Stimulated activated CD8-positive, alpha-beta memory T cell treated with anti-CD3 and anti-CD28 coated beads, Interleukin-7, amount 100 ng/mL, for 4 hours (primary cell): ENCODE data around the gene CHRND.

Experiments used
- DNase-seq, 2 donors: peaks; one replicate each; pipeline ENCODE4 v3.0.0-alpha.2; 2020; ENCODE audit warnings: low read depth in 2 of 2

Gene CHRND

DNA sequence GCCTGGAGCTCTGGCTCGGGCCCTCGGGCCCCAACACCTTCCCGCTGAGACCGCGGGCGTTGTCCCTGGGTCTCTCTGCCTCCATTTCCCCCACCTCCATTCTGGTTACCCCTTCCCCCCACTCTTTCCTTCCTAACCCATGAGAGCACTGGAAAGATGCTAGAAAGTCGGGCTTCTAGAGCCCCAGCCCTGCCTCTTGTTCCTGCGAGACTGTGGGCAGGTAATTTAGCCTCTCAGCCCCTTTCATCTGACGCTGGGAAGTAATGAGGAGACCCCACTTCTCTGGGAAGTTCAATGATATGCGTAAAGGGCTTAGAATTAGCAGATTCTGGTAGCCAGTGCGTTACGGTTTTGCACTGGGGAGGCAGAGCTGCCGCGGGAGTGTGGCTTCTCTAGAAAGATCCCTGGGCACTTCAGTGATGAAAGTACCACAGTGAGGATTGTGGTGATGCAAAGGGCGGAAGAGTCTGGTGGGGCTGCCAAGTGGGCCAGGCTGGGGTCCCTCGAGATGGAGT is 22.1 kb upstream of the CHRND start:
- no peak for DNase-seq

DNA sequence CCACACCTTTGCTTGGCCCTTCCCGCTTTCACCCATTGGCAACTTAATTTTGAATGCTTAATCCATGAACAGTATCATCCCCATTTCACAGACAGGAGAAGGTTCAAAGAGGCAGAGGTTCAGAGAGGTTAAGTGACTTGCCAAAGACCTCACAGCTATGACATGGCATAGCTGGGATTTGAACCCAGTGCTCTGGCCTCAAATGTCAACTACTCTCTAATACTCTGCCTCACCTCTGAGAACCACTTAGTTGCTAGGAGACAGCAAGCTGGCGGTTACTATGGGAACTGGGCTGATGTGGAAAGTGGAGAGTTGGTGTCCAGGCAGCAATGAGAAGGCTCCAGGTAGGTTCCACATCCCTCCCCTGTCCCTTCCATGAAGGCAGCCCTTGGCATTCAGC is 21.5 kb upstream of the CHRND start:
- no peak for DNase-seq

DNA sequence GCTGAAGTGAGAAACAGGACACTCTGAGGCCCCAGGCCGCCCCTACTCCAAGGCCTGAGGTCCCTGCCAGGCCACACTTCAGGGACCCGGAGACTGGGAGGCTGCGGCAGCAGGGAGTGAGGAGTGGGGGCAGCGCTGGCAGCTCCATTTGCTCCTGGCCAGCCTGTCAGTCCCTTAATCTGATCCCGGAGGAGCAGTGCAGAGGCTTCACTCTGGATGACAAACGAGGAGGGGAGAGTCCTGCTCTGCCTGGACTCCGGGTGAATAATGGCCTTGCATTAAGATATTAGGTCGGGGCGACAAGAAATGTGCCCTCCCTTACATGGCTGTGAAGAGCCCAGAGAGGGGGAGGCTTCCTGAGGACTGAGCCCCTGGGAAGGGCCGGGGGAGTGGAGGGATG is 20.1 kb upstream of the CHRND start:
- DNase-seq: no peak

DNA sequence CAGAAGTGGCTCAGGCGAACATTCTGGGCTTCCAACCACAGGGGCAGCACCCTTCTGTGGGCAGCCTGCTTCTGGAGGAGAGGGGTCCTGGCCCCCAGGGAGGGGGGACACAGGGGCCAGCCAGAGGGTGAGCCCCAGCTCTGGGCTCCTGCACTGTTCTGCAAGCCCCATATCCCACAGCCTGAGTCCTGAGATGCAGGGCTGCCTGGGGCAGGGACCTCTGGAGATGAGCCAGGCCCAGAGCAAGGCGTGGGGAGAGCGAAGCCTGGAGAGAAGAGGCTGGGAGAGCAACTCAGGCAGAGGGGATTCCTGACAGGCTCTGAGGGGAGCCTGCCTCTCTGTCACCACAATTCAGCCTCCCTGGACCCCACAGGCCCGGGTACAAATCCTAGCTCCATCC is 19.3 kb upstream of the CHRND start:
- no peak for DNase-seq

DNA sequence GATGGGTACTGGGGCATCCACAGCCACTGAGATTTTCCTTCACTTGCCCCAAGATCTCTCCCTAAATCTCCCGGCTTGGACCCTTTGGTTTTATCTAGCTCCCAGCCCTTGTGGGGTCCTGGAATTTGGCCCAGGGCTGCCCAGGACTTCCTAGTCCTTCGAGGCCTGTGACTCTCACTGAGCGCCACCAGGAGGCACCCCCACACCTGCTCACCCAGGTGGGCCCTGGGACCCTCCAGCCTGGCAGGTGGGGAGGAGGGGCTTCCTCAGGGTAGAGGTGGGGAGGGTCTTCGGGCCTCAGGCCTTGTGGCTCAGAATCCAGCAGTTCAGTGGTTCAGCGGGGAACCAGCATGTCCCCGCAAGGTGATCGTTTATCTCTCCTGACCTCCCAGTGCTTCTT is 17.7 kb upstream of the CHRND start:
- DNase-seq: no peak

DNA sequence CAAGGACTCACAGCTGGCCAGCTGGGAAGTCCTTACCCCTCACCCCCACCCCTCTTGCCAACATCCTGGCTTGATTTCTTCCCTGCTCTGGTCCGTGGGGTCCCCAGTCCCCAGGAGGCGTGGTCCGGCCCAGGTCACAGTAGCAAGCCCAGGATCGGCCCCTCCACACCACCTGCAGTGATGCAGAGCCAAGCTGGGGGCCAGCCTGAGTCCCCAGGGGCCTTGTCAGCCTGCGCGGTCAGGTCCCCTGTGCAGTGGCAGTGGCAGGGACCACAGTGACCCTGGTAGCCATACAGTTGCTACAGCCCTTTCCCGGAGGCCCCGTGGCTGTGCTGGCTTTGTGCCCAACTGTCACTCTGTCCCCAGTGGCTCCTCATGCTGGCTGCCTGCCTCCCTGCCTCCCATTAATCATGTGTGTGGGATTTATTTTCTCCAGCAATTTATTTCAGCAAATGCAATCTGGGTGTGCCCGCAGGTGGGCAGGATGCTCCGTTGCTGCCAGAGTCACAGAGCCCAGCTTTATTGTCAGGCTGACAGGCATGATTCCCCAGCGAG is 14.5 kb upstream of the CHRND start:
- DNase-seq: no peak

DNA sequence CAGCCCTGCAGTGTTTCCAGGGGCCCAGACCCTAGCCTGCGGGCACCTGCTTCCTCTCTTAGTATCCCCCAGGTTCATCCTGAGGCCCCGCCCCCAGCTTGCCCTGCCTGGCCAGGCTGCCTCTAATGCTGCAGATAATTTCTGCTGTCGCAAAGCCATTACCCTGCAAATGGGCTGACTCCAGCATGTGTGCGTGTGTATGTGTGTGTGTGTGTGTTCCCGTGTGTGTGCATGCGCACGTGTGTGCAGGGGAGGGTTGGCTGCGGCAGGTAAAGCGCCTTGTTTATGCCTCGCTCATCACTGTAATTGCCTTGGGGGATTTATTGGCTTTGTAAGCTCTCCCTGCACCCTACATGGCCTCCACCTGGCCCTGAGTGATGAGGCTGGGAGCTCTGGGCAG is 13.4 kb upstream of the CHRND start:
- no peak for DNase-seq

DNA sequence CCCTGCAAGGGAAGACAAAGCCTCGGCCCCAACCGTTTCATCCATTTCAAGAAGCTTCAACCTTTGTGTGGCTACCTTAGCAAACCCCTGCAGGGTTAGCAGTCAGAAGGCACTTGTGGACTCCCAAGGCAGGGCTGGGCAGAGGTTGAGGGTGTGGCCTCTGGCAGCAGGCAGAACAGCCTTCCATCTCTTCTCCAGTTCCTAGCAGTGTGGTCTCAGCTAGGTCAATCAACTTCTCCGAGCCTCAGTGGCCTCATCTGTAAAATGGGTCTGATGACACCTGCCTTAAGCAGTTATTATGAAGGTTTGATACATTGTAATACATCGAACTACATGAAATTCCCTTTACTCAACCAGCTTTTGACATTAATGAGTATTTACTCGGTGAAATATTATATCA is 12.6 kb upstream of the CHRND start:
- DNase-seq: no peak

DNA sequence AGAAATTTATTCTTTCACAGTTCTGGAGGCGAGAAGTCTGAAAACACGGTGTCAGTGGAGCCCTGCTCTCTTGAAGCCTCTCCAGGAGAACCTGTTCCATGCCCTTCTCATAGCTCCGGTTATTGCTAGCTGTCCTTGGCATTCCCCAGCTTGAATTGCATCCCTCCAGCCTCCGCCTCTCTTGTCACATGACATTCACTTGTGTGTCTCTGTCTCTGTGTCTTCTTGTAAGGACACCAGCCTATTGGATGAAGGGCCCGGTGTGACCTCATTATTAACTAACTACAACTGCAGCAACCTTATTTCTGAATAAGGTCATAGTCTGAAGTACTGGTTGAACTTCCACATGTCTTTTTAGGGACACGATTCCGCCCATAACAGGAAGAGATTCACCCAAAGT is 10.3 kb upstream of the CHRND start:
- DNase-seq: no peak

DNA sequence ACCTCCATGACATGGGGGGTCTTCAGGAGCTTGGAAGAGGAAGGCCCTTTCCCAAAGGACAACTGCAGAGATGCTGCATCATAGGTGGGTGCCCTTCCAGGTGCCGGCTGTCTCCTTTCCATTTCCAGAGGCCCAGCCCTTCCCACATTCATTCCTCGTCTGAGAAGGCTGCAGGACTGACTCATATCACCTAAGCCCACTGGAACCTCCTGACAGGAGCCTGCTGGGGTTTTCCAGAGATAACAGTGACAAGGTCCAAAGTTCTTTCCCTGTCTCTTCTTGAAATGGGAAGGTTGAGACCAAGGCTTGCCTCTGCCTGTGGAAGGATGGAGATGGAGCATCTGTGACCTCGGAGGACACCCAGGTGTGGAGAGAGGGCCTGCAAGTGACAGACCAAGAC is 9.4 kb upstream of the CHRND start:
- DNase-seq: no peak

DNA sequence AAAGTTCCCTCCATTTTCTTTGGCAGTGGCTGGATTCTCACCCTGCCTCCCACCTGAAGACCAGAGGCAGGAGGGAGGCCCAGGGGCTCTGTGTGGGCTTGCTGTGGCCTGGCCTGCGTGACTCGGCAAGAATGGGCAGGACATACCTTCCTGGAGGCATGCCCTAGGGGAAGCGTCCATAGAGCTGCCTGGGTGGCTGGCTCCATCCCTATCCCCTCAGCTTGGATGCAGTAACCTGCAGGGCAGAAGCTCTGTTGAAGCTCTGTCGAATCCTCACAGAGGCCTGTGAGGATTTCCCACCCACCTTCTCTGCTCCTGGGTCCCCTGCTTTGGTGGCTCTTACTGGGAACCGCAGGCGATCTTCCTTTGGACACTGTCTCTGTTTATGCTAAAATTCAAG is 7.1 kb upstream of the CHRND start:
- no peak for DNase-seq

DNA sequence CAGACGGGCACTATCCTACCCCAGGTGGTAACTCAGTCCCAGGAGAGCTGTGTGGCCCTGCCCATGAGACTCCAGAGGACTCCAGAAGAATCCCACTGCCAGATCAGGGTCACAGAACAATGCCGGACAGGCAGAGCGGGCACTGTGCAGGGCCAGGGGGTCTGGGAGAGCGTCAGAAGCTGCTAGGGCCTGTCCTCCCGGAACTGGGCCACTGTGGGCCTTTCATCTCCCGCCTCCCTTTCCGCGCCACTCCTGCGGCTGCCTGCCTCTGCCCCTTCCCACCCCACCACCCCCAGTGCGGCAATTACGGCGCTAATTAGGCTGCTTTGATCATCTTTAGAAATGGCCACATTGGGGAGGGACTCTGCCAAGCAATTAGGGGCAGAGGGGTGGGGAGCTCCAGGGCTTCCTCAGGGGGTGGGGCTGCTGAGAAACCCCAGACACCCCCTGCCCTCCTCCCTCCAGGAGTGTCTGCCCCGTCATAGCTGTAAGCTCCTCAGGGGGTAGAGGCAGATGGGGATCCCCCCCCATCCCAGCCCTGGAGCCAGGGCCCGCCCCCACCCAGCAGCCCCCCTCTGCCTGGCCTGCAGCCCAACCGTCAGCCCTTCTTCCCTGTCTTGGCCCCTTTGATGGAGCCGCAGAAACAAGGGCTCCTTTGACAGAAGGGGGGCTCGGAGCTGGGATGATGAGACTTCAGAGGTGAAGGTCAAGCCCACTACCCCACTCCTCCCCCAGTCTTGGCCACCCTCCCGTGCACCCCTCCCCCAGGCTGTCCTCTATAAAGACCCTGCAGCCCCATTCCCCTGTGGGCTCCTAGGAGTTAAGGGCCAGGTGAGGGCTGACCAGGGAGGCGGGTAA is 6.2 kb upstream of the CHRND start, which contains the start of gene PRSS56:
Gene PRSS56, plus strand, starts transcription at position 808 of the 858 bp plus-strand sequence. CDS start 211 bp downstream, outside the sequence.
- no peak for DNase-seq

DNA sequence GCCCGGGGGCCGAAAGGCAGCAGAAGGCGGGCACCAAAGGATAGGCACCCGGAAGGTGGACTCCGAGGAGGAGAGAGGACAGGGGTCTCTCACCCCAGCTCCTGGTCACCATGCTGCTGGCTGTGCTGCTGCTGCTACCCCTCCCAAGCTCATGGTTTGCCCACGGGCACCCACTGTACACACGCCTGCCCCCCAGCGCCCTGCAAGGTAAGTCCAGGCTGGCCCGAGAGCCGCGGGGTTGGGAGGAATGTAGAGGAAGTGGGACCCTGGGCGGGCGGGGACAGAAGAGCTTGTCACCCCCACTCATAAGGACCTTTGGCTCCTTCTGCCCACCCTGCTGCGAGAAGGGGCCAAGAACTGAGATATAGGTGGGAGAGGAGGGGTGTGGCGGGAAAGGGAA is 5.5 kb upstream of the CHRND start:
- DNase-seq: no peak

DNA sequence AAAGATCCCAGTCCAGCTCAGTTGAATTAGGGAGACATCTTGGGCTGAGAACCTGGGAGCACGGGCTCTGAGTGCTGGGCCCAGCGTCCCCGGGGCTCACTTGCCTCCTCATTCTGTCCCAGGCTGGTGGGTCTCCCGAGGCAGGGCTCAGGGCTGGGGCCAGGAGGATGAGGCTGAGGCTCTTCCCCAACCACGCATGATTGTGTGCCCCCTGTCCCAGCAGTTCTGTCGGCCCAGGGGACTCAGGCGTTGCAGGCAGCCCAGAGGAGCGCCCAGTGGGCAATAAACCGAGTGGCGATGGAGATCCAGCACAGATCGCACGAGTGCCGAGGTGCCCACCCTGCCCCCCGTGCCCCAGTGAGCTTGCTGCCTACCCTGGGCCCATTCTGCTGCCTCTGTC is 4.9 kb upstream of the CHRND start:
- no peak for DNase-seq

DNA sequence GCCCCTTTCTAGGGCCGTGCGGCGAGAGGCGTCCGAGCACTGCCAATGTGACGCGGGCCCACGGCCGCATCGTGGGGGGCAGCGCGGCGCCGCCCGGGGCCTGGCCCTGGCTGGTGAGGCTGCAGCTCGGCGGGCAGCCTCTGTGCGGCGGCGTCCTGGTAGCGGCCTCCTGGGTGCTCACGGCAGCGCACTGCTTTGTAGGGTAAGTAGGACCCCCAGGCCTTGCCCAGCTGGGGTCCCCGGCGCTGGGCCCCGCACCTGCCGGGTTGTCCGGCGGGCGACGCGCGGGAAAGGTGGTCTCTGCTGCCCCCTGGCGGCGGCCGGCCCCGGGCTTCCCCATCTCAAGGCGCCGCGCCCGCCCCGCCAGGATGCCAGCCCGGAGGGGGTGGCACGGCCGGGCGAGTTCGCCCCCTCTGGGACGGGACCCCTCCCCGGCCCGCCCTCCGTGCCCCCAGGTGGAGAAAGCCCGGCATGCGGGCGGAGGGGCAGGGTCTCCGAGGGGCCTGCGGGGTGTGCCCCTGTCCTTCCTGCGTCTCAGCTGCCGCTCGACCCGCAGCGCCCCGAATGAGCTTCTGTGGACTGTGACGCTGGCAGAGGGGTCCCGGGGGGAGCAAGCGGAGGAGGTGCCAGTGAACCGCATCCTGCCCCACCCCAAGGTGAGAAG is 3.9 kb upstream of the CHRND start:
- DNase-seq: peak in 1 of 2 donors; percentile 52

DNA sequence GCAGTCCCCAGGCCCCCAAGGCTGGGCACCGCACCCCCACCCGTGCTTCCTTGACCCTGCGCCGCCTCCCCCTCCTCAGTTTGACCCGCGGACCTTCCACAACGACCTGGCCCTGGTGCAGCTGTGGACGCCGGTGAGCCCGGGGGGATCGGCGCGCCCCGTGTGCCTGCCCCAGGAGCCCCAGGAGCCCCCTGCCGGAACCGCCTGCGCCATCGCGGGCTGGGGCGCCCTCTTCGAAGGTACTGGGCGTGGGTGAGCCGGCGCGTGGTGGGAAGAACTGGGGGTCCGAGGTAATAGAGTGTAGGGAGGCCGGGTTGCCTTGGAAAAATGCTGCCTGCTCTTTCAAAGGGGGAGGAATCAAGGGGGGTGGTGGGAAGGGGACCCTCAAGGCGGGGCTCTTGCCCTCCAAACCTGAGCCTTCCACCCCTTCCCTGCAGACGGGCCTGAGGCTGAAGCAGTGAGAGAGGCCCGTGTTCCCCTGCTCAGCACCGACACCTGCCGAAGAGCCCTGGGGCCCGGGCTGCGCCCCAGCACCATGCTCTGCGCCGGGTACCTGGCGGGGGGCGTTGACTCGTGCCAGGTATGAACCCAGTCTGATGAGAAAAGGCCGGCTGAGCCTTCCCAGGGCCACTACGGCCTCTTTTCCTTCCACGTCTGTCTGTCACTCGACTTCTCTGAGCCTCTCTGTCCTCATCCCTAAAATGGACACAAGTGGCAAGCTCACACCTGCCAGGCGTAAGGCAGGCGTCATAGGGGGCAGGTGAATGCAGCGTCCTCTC is 3.1 kb upstream of the CHRND start:
- no peak for DNase-seq

DNA sequence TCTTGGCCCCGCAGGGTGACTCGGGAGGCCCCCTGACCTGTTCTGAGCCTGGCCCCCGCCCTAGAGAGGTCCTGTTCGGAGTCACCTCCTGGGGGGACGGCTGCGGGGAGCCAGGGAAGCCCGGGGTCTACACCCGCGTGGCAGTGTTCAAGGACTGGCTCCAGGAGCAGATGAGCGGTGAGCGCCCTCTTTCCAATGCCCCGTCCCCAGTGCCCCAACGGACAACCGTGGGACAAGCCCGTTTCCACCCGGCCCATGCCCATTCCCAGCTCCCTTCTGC is 2.6 kb upstream of the CHRND start:
- no peak for DNase-seq

DNA sequence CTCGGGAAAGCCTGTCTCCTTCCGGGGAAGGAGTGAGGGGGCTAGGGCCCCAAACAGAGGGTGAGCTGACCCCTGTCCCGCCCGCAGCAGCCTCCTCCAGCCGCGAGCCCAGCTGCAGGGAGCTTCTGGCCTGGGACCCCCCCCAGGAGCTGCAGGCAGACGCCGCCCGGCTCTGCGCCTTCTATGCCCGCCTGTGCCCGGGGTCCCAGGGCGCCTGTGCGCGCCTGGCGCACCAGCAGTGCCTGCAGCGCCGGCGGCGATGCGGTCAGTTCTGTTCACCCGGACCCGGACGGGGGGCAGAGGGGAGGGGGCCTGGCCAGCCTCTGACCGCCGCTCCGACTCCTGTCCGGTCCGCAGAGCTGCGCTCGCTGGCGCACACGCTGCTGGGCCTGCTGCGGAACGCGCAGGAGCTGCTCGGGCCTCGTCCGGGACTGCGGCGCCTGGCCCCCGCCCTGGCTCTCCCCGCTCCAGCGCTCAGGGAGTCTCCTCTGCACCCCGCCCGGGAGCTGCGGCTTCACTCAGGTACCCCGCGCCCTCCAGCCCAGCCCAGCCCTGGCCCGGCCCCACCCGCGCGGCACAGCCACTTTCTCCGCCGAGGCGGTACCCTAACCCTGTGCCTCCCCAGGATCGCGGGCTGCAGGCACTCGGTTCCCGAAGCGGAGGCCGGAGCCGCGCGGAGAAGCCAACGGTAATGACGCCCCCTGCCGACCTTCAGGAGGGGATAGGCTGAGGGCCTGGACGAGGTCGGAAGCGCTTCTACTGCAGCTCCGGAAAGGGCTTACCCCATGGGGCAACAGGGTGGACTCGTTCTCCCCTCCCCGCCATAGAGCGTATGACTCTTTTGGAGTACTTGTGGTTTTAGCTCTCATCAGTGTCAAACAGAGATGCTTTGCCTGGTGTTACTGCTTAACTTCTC is 2.0 kb upstream of the CHRND start:
- no peak for DNase-seq

DNA sequence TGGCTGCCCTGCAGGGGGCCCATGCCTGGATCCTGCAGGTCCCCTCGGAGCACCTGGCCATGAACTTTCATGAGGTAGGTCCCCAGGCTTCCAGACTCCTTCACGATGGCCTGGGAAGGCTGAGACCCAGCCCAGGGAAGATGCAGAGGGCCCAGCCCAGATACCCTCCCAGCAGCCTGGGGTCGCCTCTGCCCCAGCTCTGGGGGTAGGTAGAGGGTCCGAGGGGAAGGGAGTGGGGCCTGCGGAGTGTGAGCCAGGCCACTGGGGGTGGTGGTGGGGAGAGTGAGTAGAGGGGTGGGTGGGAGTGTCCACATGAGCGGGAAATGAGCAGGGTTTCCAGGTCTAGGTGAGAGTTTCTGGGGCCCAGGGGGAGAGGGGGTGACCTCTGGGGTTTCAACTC is 1.2 kb upstream of the CHRND start:
- DNase-seq: no peak

DNA sequence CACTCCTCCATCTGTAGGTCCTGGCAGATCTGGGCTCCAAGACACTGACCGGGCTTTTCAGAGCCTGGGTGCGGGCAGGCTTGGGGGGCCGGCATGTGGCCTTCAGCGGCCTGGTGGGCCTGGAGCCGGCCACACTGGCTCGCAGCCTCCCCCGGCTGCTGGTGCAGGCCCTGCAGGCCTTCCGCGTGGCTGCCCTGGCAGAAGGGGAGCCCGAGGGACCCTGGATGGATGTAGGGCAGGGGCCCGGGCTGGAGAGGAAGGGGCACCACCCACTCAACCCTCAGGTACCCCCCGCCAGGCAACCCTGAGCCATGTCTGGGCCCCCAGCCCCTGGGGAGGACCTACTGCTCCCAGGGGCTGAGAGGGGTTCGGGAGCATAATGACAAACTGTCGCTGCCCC is 761 bp upstream of the CHRND start:
- DNase-seq: no peak

DNA sequence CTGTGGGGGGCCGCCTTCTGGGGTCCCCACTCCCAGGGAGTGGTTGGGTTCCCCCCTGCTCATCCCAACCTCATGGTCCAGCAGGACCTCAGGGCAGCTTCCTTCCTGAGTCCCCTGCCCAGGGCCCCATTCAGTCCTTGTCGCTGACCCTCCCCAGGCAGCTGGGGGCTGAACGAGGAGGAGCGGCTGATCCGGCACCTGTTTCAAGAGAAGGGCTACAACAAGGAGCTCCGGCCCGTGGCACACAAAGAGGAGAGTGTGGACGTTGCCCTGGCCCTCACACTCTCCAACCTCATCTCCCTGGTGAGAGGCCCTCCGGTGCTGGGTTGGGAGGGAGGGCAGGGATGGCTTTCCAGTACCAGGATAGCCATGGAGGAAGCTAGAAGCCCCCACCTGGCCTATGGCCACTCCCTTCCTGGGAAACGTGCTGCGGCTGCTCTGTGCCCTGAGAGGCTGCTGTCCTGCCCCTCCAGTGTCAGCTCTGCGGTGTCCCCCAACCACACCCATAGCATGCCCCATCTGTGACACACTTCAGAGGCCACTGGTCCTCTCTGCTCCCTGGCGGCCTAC is 497 bp downstream of the CHRND start:
- no peak for DNase-seq
